HCT116 (cell line): ENCODE measurements around the gene PAPPA2. TPM values are rescaled to one million over a fixed set of nuclear protein-coding genes. Genes with fewer than 3 reads are reported as not detected.

Source experiments
- ATAC-seq: fragments of 200-7000 bp; cut with Tn5 transposase; 2 replicates; pipeline ENCODE4 v1.9.1; 2020; ENCODE audit warnings: mild to moderate bottlenecking, moderate library complexity
- BruUV-seq: library from RNA; stranded (reverse); fragments of 400-500 nt; replicated peaks from 2 replicates; lab custom pipeline; 2021; lab: Mats Ljungman, UMichigan
- CTCF ChIA-PET: fragments of 300-600 bp; sonication (Branson Sonifier 250); formaldehyde crosslinking; loops from one replicate; lab custom pipeline; 2021; ENCODE audit warnings: antibody characterized with exemption; lab: Charles Lee
- POLR2A ChIA-PET: fragments of 300-600, 350-600 bp; sonication (Branson Sonifier 250); formaldehyde crosslinking; loops from one replicate; lab custom pipeline; 2021; ENCODE audit warnings: antibody characterized with exemption; lab: Charles Lee
- RAD21 ChIA-PET, 2 experiments: fragments of 300-600 bp; sonication (Branson Sonifier 250); formaldehyde crosslinking; loops; one replicate each; lab custom pipeline; 2023; ENCODE audit warnings: low total read pairs in 2 of 2; ENCODE audit not compliant: uncharacterized antibody in 2 of 2, unreplicated experiment in 2 of 2, low non-redundant PET in 1 of 2; lab: Charles Lee
- DNase-seq: peaks from one replicate; pipeline ENCODE4 v3.0.0-alpha.2; 2010; ENCODE audit warnings: low read depth, low spot score
- H2AFZ ChIP-seq: fragments of 200-600 bp; shearing (Covaris generic), sonication (generic); 2 replicates; pipeline ENCODE4 v1.6.1; 2017; ENCODE audit warnings: low read depth, mixed run types, mixed read lengths, antibody characterized with exemption, low read length; ENCODE audit not compliant: poor library complexity, severe bottlenecking
- H3K27ac ChIP-seq: 2 replicates; pipeline ENCODE4 v1.5.1; 2012; ENCODE audit warnings: low read depth, low read length
- H3K27me3 ChIP-seq: fragments of 200-600 bp; sonication (generic); 2 replicates; pipeline ENCODE4 v1.6.1; 2016; ENCODE audit warnings: mixed run types, low read length, mixed read lengths; ENCODE audit not compliant: insufficient read depth
- H3K36me3 ChIP-seq, 2 experiments: fragments of 200-500 bp in 1 of 2; fragments of 200-600 bp in 1 of 2; sonication (Bioruptor generic) in 1 of 2; sonication (generic) in 1 of 2; 2 replicates each; pipeline versions ENCODE4 v1.5.1 to v1.6.1; 2014 to 2016; ENCODE audit warnings: low read length in 2 of 2, inconsistent platforms in 1 of 2, mixed read lengths in 1 of 2, mixed run types in 1 of 2; ENCODE audit not compliant: insufficient read depth in 2 of 2, control insufficient read depth in 1 of 2
- H3K4me1 ChIP-seq, 2 experiments: fragments of 200-600 bp in 1 of 2; sonication (generic) in 1 of 2; 2 replicates each; pipeline versions ENCODE4 v1.5.1 to v1.6.1; 2012 to 2017; ENCODE audit warnings: low read length in 2 of 2, inconsistent platforms in 1 of 2, mild to moderate bottlenecking in 1 of 2, mixed read lengths in 1 of 2, mixed run types in 1 of 2, moderate library complexity in 1 of 2; ENCODE audit not compliant: insufficient read depth in 2 of 2, control insufficient read depth in 1 of 2
- H3K4me2 ChIP-seq: fragments of 200-600 bp; sonication (generic); 2 replicates; pipeline ENCODE4 v1.6.1; 2017; ENCODE audit warnings: mixed run types, low read length, mixed read lengths
- H3K4me3 ChIP-seq, 2 experiments: fragments of 200-600 bp in 1 of 2; sonication (generic) in 1 of 2; replicated peaks in 1 of 2; 2 replicates each; pipeline ENCODE4 v1.5.1; 2011 to 2016; ENCODE audit warnings: low read length in 2 of 2, control low read depth in 1 of 2, low read depth in 1 of 2, mild to moderate bottlenecking in 1 of 2, mixed read lengths in 1 of 2, mixed run types in 1 of 2
- H3K79me2 ChIP-seq: fragments of 200-600 bp; sonication (generic); 2 replicates; pipeline ENCODE4 v1.6.1; 2017; ENCODE audit warnings: mild to moderate bottlenecking, mixed run types, low read length, moderate library complexity, mixed read lengths; ENCODE audit not compliant: insufficient read depth
- H3K9ac ChIP-seq: fragments of 200-600 bp; sonication (generic); 2 replicates; pipeline ENCODE4 v1.6.1; 2016; ENCODE audit warnings: low read length, mixed read lengths
- H3K9me2 ChIP-seq: fragments of 200-600 bp; sonication (generic), shearing (Covaris generic); 2 replicates; pipeline ENCODE4 v1.6.1; 2017; ENCODE audit warnings: mixed run types, mild to moderate bottlenecking, moderate library complexity; ENCODE audit not compliant: insufficient read depth
- H3K9me3 ChIP-seq, 2 experiments: fragments of 200-500 bp in 1 of 2; fragments of 200-600 bp in 1 of 2; sonication (Bioruptor generic) in 1 of 2; sonication (generic) in 1 of 2; 2 replicates each; pipeline ENCODE4 v1.6.1; 2014 to 2017; ENCODE audit warnings: low read length in 2 of 2, mixed read lengths in 2 of 2, inconsistent platforms in 1 of 2, low read depth in 1 of 2, mild to moderate bottlenecking in 1 of 2, mixed run types in 1 of 2, moderate library complexity in 1 of 2; ENCODE audit not compliant: control insufficient read depth in 1 of 2, insufficient read depth in 1 of 2
- H4K20me1 ChIP-seq: fragments of 200-600 bp; sonication (generic), shearing (Covaris generic); 2 replicates; pipeline ENCODE4 v1.6.1; 2017; ENCODE audit warnings: mixed run types, mild to moderate bottlenecking, moderate library complexity; ENCODE audit not compliant: insufficient read depth
- ATF3 ChIP-seq: IDR thresholded peaks from 2 replicates; pipeline ENCODE4 v1.6.1; 2012
- CBX3 ChIP-seq: IDR thresholded peaks from 2 replicates; pipeline ENCODE4 v1.6.1; 2012; ENCODE audit warnings: low read depth
- CEBPB ChIP-seq: IDR thresholded peaks from 2 replicates; pipeline ENCODE4 v1.6.1; 2012; ENCODE audit warnings: low read depth
- CTCF ChIP-seq, 3 experiments: fragments of 200-600 bp in 1 of 3; sonication (generic) in 1 of 3; IDR thresholded peaks in 2 of 3; conservative IDR thresholded peaks in 1 of 3; 2 replicates each; pipeline ENCODE4 v1.5.1; 2012 to 2017; ENCODE audit warnings: low read depth in 2 of 3, low read length in 2 of 3, antibody characterized with exemption in 1 of 3, borderline replicate concordance in 1 of 3, control low read depth in 1 of 3, mild to moderate bottlenecking in 1 of 3, mixed read lengths in 1 of 3, mixed run types in 1 of 3, moderate library complexity in 1 of 3; ENCODE audit not compliant: insufficient read depth in 1 of 3
- ELF1 ChIP-seq: IDR thresholded peaks from 2 replicates; pipeline ENCODE4 v1.6.1; 2012; ENCODE audit warnings: low read depth, borderline replicate concordance
- EZH2 ChIP-seq: fragments of 200-600 bp; sonication (generic); IDR thresholded peaks from 2 replicates; pipeline ENCODE4 v1.6.1; 2017; ENCODE audit warnings: antibody characterized with exemption, mixed run types
- EZH2phosphoT487 ChIP-seq: fragments of 200-600 bp; IDR thresholded peaks from 2 replicates; pipeline ENCODE4 v1.6.1; 2018; ENCODE audit warnings: antibody characterized with exemption, borderline replicate concordance
- FOSL1 ChIP-seq: IDR thresholded peaks from 2 replicates; pipeline ENCODE4 v1.6.1; 2012; ENCODE audit warnings: low read depth
- JUND ChIP-seq: IDR thresholded peaks from 2 replicates; pipeline ENCODE4 v1.6.1; 2012
- MAX ChIP-seq: IDR thresholded peaks from 2 replicates; pipeline ENCODE4 v1.6.1; 2012
- POLR2A ChIP-seq: IDR thresholded peaks from 2 replicates; pipeline ENCODE4 v1.7.0; 2011; ENCODE audit warnings: borderline replicate concordance; ENCODE audit not compliant: insufficient read depth, insufficient read length; ENCODE audit errors: extremely low read depth
- POLR2AphosphoS5 ChIP-seq: IDR thresholded peaks from 2 replicates; pipeline ENCODE4 v1.6.1; 2011; ENCODE audit warnings: mild to moderate bottlenecking, low read depth, low read length, moderate library complexity
- RAD21 ChIP-seq: IDR thresholded peaks from 2 replicates; pipeline ENCODE4 v1.6.1; 2012; ENCODE audit warnings: low read depth, mild to moderate bottlenecking
- SIN3A ChIP-seq: IDR thresholded peaks from 2 replicates; pipeline ENCODE4 v1.6.1; 2012; ENCODE audit warnings: low read depth
- SP1 ChIP-seq: IDR thresholded peaks from 2 replicates; pipeline ENCODE4 v1.6.1; 2012; ENCODE audit warnings: low read depth
- TCF7L2 ChIP-seq: IDR thresholded peaks from 2 replicates; pipeline ENCODE4 v1.7.0; 2011; ENCODE audit warnings: borderline replicate concordance, inconsistent platforms; ENCODE audit not compliant: insufficient read depth, insufficient read length; ENCODE audit errors: extremely low read depth
- YY1 ChIP-seq: IDR thresholded peaks from 2 replicates; pipeline ENCODE4 v1.6.1; 2011; ENCODE audit warnings: low read length, low read depth, moderate library complexity, mild to moderate bottlenecking; ENCODE audit not compliant: insufficient replicate concordance; ENCODE audit errors: extremely low read depth
- ZNF274 ChIP-seq: fragments of 200-500 bp; sonication (Bioruptor generic); IDR thresholded peaks from 2 replicates; pipeline ENCODE4 v1.6.1; 2014; ENCODE audit warnings: mild to moderate bottlenecking, low read depth, low read length, inconsistent platforms
- intact Hi-C: fragments of 100-400 bp; cut with micrococcal nuclease; formaldehyde crosslinking; loops from 2 replicates; pipeline ENCODE4 v1.10.0; 2022
- total RNA-seq: library from RNA; stranded (reverse); gene quantifications from one replicate; pipeline ENCODE4 v1.2.1, GENCODE V29; 2021; ENCODE audit not compliant: unreplicated experiment

The PAPPA2 gene
- total RNA-seq, 1 experiment from 2014 or later: not detected

GRCh38 chr1:176803596-176803995 lies 340.6 kb downstream of the PAPPA2 start:
- H2AFZ ChIP-seq: no peak overlapping the region
- ChIA-PET CTCF (no interaction called here), RAD21 (no interaction called here), POLR2A (no interaction called here)
- H3K9me2 ChIP-seq: no peaks in the 10 kb centered on the region
- H3K4me1 ChIP-seq: no peaks in the 10 kb centered on the region
- no peaks in the 10 kb centered on the region for H3K9me3 ChIP-seq
- no peak for TF ChIP-seq MAX
- H3K27ac ChIP-seq: no peak overlapping the region
- H4K20me1 ChIP-seq: no peaks in the 10 kb centered on the region; the same call in 1 of the 2 replicates
- DNase-seq (no peak), ATAC-seq (no peak)
- BruUV-seq: no TSS peak
- intact Hi-C loops: no loop called here
- no peaks in the 10 kb centered on the region for H3K79me2 ChIP-seq
- H3K4me3 ChIP-seq: no peak overlapping the region
- H3K4me2 ChIP-seq: no peak overlapping the region
- H3K36me3 ChIP-seq: no peaks in the 10 kb centered on the region
- H3K27me3 ChIP-seq: peaks cover 34% of the 10 kb centered on the region
- H3K9ac ChIP-seq: no peak overlapping the region

GRCh38 chr1:176809292-176809691 lies 346.3 kb downstream of the PAPPA2 start:
- ATAC-seq: no peak

More at GRCh38 chr1:176809292-176809691, 346.3 kb downstream of the PAPPA2 start:
- DNase-seq: no peak
- no TSS peak for BruUV-seq
- ChIA-PET POLR2A (no interaction called here), RAD21 (no interaction called here), CTCF (no interaction called here)
- intact Hi-C loops: no loop called here
- Histone ChIP-seq H4K20me1 (no peaks in the 10 kb centered on the region; the same call in 1 of the 2 replicates), H3K9ac (no peak overlapping the region), H3K27ac (no peak overlapping the region), H3K4me3 (no peak overlapping the region), H3K9me2 (no peaks in the 10 kb centered on the region), H3K4me2 (no peak overlapping the region), H3K4me1 (no peaks in the 10 kb centered on the region), H3K79me2 (no peaks in the 10 kb centered on the region), H3K9me3 (no peaks in the 10 kb centered on the region), H2AFZ (no peak overlapping the region), H3K36me3 (no peaks in the 10 kb centered on the region), H3K27me3 (peaks cover 4% of the 10 kb centered on the region)
- TF ChIP-seq ZNF274: no peak
- TF ChIP-seq EZH2: no peak
- no peak for TF ChIP-seq FOSL1
- TF ChIP-seq ATF3: no peak
- no peak for TF ChIP-seq EZH2phosphoT487
- TF ChIP-seq CTCF (IDR thresholded peaks at IDR 0.05 in 2 of 3, conservative IDR thresholded peaks at IDR 0.05 in 1 of 3; ENCODE audit: borderline replicate concordance in 1 of 3, insufficient read depth in 1 of 3, low read depth in 2 of 3, low read length in 2 of 3): no peak
- TF ChIP-seq ELF1: no peak
- no peak for TF ChIP-seq POLR2AphosphoS5
- no peak for TF ChIP-seq MAX
- no peak for TF ChIP-seq TCF7L2
- no peak for TF ChIP-seq JUND
- TF ChIP-seq CEBPB: no peak
- TF ChIP-seq RAD21: no peak
- TF ChIP-seq SIN3A: no peak
- TF ChIP-seq SP1: no peak
- TF ChIP-seq YY1: no peak
- no peak for TF ChIP-seq POLR2A
- no peak for TF ChIP-seq CBX3
